IMR-90 (cell line): ENCODE data around the gene POGK. TPM values are rescaled to one million over a fixed set of nuclear protein-coding genes. Genes with fewer than 3 reads are reported as not detected.

ENCODE experiments used
- ATAC-seq: fragments of 200-7000 bp; cut with Tn5 transposase; 2 replicates; pipeline ENCODE4 v1.9.1; 2020; ENCODE audit warnings: low read depth, mild to moderate bottlenecking, moderate library complexity
- BruUV-seq: library from RNA; stranded (reverse); fragments of 400-500 nt; replicated peaks from 2 replicates; lab custom pipeline; 2021; lab: Mats Ljungman, UMichigan
- CTCF ChIA-PET: fragments of 300-600 bp; formaldehyde crosslinking; extraction: SDS; loops from one replicate; lab custom pipeline; 2021; ENCODE audit warnings: antibody characterized with exemption; lab: Yijun Ruan, JAX
- POLR2A ChIA-PET: fragments of 300-600 bp; sonication (Branson Sonifier 250); formaldehyde crosslinking; loops from one replicate; lab custom pipeline; 2022; ENCODE audit warnings: antibody characterized with exemption; ENCODE audit not compliant: unreplicated experiment; lab: Charles Lee
- DNase-seq: peaks from one replicate; pipeline ENCODE4 v3.0.0; 2013
- H2AFZ ChIP-seq: replicated peaks from 2 replicates; pipeline ENCODE3; 2013; ENCODE audit warnings: low read length, mild to moderate bottlenecking; ENCODE audit not compliant: poor library complexity
- H2AK5ac ChIP-seq: 2 replicates; pipeline ENCODE4 v1.6.1; 2013; ENCODE audit warnings: low read depth, low read length, inconsistent platforms
- H2AK9ac ChIP-seq: replicated peaks from 2 replicates; pipeline ENCODE3; 2013; ENCODE audit warnings: mild to moderate bottlenecking, low read depth, low read length, moderate library complexity; ENCODE audit not compliant: poor library complexity
- H2BK120ac ChIP-seq: 2 replicates; pipeline ENCODE4 v1.6.1; 2013; ENCODE audit warnings: low read depth, low read length, inconsistent platforms
- H2BK15ac ChIP-seq: 3 replicates; pipeline ENCODE4 v1.6.1; 2013; ENCODE audit warnings: low read depth, low read length, inconsistent platforms
- H2BK20ac ChIP-seq: 2 replicates; pipeline ENCODE4 v1.6.1; 2013; ENCODE audit warnings: low read depth, mild to moderate bottlenecking, inconsistent platforms, low read length, moderate library complexity
- H2BK5ac ChIP-seq: 2 replicates; pipeline ENCODE4 v1.6.1; 2013; ENCODE audit warnings: mild to moderate bottlenecking, low read depth, low read length, inconsistent platforms; ENCODE audit not compliant: poor library complexity, severe bottlenecking
- H3K14ac ChIP-seq: replicated peaks from 2 replicates; pipeline ENCODE4 v1.6.1; 2013; ENCODE audit warnings: low read depth, low read length, inconsistent platforms
- H3K18ac ChIP-seq: 2 replicates; pipeline ENCODE4 v1.6.1; 2013; ENCODE audit warnings: low read depth, low read length, control low read depth
- H3K23ac ChIP-seq: 2 replicates; pipeline ENCODE4 v1.6.1; 2013; ENCODE audit warnings: low read depth, low read length, inconsistent platforms
- H3K27ac ChIP-seq: 2 replicates; pipeline ENCODE4 v1.5.1; 2013; ENCODE audit warnings: mild to moderate bottlenecking, control low read depth, low read length; ENCODE audit not compliant: insufficient read depth
- H3K27me3 ChIP-seq: 2 replicates; pipeline ENCODE4 v1.6.1; 2013; ENCODE audit warnings: low read length; ENCODE audit not compliant: control insufficient read depth, insufficient read depth
- H3K36me3 ChIP-seq: 2 replicates; pipeline ENCODE4 v1.6.1; 2013; ENCODE audit warnings: low read length, mixed read lengths; ENCODE audit not compliant: control insufficient read depth, insufficient read depth
- H3K4ac ChIP-seq: 2 replicates; pipeline ENCODE4 v1.6.1; 2013; ENCODE audit warnings: low read depth, low read length, inconsistent platforms
- H3K4me1 ChIP-seq: 2 replicates; pipeline ENCODE4 v1.6.1; 2013; ENCODE audit warnings: low read length, mixed read lengths; ENCODE audit not compliant: control insufficient read depth, insufficient read depth
- H3K4me2 ChIP-seq: 2 replicates; pipeline ENCODE4 v1.6.1; 2013; ENCODE audit warnings: low read depth, mild to moderate bottlenecking, control low read depth, low read length, moderate library complexity
- H3K4me3 ChIP-seq: 2 replicates; pipeline ENCODE4 v1.5.1; 2013; ENCODE audit warnings: low read depth, mild to moderate bottlenecking, control low read depth, low read length, moderate library complexity; ENCODE audit not compliant: insufficient read depth
- H3K56ac ChIP-seq: 2 replicates; pipeline ENCODE4 v1.6.1; 2013; ENCODE audit warnings: low read length, inconsistent platforms; ENCODE audit not compliant: insufficient read depth; ENCODE audit errors: extremely low read depth
- H3K79me1 ChIP-seq, 2 experiments: 2 replicates each; pipeline ENCODE4 v1.6.1; 2013; ENCODE audit warnings: low read length in 2 of 2, inconsistent platforms in 1 of 2, low read depth in 1 of 2
- H3K9ac ChIP-seq: 2 replicates; pipeline ENCODE4 v1.6.1; 2013; ENCODE audit warnings: low read depth, low read length, control low read depth
- H3K9me1 ChIP-seq: 2 replicates; pipeline ENCODE4 v1.6.1; 2013; ENCODE audit warnings: low read length, inconsistent platforms; ENCODE audit not compliant: insufficient read depth
- H3K9me3 ChIP-seq: 2 replicates; pipeline ENCODE4 v1.6.1; 2013; ENCODE audit warnings: low read length; ENCODE audit not compliant: control insufficient read depth, insufficient read depth
- H4K20me1 ChIP-seq: 2 replicates; pipeline ENCODE4 v1.6.1; 2013; ENCODE audit warnings: low read length, inconsistent platforms; ENCODE audit not compliant: insufficient read depth
- H4K5ac ChIP-seq: 2 replicates; pipeline ENCODE4 v1.6.1; 2013; ENCODE audit warnings: mild to moderate bottlenecking, low read depth, low read length, control low read depth
- H4K8ac ChIP-seq, 2 experiments: 2 replicates each; pipeline ENCODE4 v1.6.1; 2013; ENCODE audit warnings: low read depth in 2 of 2, low read length in 2 of 2, control low read depth in 1 of 2, inconsistent platforms in 1 of 2
- H4K91ac ChIP-seq: 2 replicates; pipeline ENCODE4 v1.6.1; 2013; ENCODE audit warnings: low read depth, low read length, inconsistent platforms; ENCODE audit not compliant: insufficient read depth
- BHLHE40 ChIP-seq: fragments of 150-350 bp; IDR thresholded peaks from 2 replicates; pipeline ENCODE4 v1.6.1; 2016; ENCODE audit warnings: mild to moderate bottlenecking, low read depth, low read length
- CEBPB ChIP-seq: IDR thresholded peaks from 2 replicates; pipeline ENCODE4 v1.6.1; 2012; ENCODE audit warnings: low read depth, low read length, improper control_type of control experiment
- CHD1 ChIP-seq: IDR thresholded peaks from 2 replicates; pipeline ENCODE4 v1.6.1; 2012; ENCODE audit warnings: low read depth, low read length, improper control_type of control experiment
- FOS ChIP-seq: fragments of 150-350 bp; IDR thresholded peaks from 2 replicates; pipeline ENCODE4 v1.6.1; 2016; ENCODE audit warnings: low read depth, low read length
- MAFK ChIP-seq: IDR thresholded peaks from 2 replicates; pipeline ENCODE4 v1.6.1; 2012; ENCODE audit warnings: low read depth, low read length, improper control_type of control experiment
- MAZ ChIP-seq: IDR thresholded peaks from 2 replicates; pipeline ENCODE4 v1.6.1; 2012; ENCODE audit warnings: low read depth, mild to moderate bottlenecking, low read length, improper control_type of control experiment, moderate library complexity, borderline replicate concordance
- MXI1 ChIP-seq: IDR thresholded peaks from 2 replicates; pipeline ENCODE4 v1.6.1; 2012; ENCODE audit warnings: low read depth, mild to moderate bottlenecking, low read length, moderate library complexity, borderline replicate concordance
- NFE2L2 ChIP-seq: fragments of 150-350 bp; IDR thresholded peaks from 2 replicates; pipeline ENCODE4 v1.6.1; 2016; ENCODE audit warnings: low read depth, mild to moderate bottlenecking, low read length
- POLR2A ChIP-seq: IDR thresholded peaks from 2 replicates; pipeline ENCODE4 v1.6.1; 2012; ENCODE audit warnings: mild to moderate bottlenecking, low read depth, low read length
- RAD21 ChIP-seq: IDR thresholded peaks from 2 replicates; pipeline ENCODE4 v1.6.1; 2012; ENCODE audit warnings: low read length, improper control_type of control experiment
- RCOR1 ChIP-seq: IDR thresholded peaks from 2 replicates; pipeline ENCODE4 v1.6.1; 2012; ENCODE audit warnings: mild to moderate bottlenecking, low read length, improper control_type of control experiment; ENCODE audit not compliant: insufficient replicate concordance
- RFX5 ChIP-seq: IDR thresholded peaks from 2 replicates; pipeline ENCODE4 v1.8.0; 2012; ENCODE audit warnings: low read depth, mild to moderate bottlenecking, low read length, moderate library complexity
- SMC3 ChIP-seq: fragments of 150-350 bp; IDR thresholded peaks from 2 replicates; pipeline ENCODE4 v1.6.1; 2016; ENCODE audit warnings: low read depth, mild to moderate bottlenecking, antibody characterized with exemption, low read length, moderate library complexity
- dilution Hi-C: fragments of 300-500 bp; cut with HindIII; formaldehyde crosslinking; loops from one replicate; pipeline ENCODE4 v1.14.3; 2018; ENCODE audit warnings: low sequenced_read_pairs; ENCODE audit not compliant: unreplicated experiment
- in situ Hi-C: fragments of 300-500 bp; cut with MboI; formaldehyde crosslinking; loops from 3 replicates; pipeline ENCODE4 v1.14.3; 2019; ENCODE audit warnings: low sequenced_read_pairs, inconsistent platforms, mixed read lengths
- intact Hi-C: fragments of 100-400 bp; cut with micrococcal nuclease; formaldehyde crosslinking; loops from 2 replicates; pipeline ENCODE4 v1.10.0; 2022
- polyA plus RNA-seq, 3 experiments: library from polyadenylated mRNA; depleted of rRNA; stranded (reverse); fragments of >200 nt; gene quantifications; 2 replicates each; pipeline ENCODE4 v1.2.3, GENCODE V29; 2012; ENCODE audit warnings: low replicate concordance in 1 of 3
- total RNA-seq: library from RNA; depleted of rRNA; stranded (reverse); fragments of >200 nt; gene quantifications from 2 replicates; pipeline ENCODE4 v1.2.3, GENCODE V29; 2012
- TF ChIP-seq, protein P1 (sequence below): fragments of 150-350 bp; IDR thresholded peaks from 2 replicates; pipeline ENCODE4 v1.6.1; 2016; ENCODE audit warnings: low read depth, mild to moderate bottlenecking, low read length, moderate library complexity, borderline replicate concordance
- TF ChIP-seq, protein P2 (sequence below): conservative IDR thresholded peaks from 2 replicates; pipeline ENCODE4 v1.5.1; 2012; ENCODE audit warnings: mild to moderate bottlenecking, low read depth, low read length, improper control_type of control experiment
- TF ChIP-seq, protein P3 (sequence below): fragments of 150-350 bp; IDR thresholded peaks from 2 replicates; pipeline ENCODE4 v1.6.1; 2017; ENCODE audit warnings: mild to moderate bottlenecking, antibody characterized with exemption, low read length, low read depth

POGK gene
- total and polyA plus RNA-seq, 2 of the 4 experiments (the other 2 are of a cell fraction): 11.3 to 25.6 TPM

DNA sequence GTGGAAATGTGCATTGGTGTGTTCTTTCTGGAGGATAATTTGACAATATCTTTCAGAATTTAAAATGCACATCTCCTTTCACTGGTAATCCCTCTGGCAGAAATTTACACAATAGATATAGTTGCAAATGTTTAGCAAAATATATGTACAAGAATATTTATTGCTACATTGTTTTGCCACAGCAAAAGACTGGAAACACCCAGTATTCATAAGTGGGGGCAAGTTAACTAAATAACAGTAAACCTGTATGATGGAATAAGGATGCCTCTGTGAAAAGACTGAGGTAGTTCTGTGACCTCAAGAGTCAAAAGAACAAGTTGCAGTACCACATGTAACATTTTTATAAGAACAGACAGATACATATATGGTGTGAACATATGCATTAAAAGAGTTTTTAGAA, 50.5 kb downstream of the POGK start:
- Histone ChIP-seq H3K27ac (no peak overlapping the region), H3K18ac (no peak overlapping the region), H3K36me3 (no peaks in the 10 kb centered on the region), H3K79me1 (no peaks in the 10 kb centered on the region), H2AK9ac (no peak overlapping the region), H3K9me3 (no peaks in the 10 kb centered on the region), H4K8ac (no peak overlapping the region), H4K5ac (no peak overlapping the region), H3K4ac (no peak overlapping the region), H2BK120ac (no peak overlapping the region), H2BK15ac (no peak overlapping the region), H3K56ac (no peak overlapping the region), H2BK5ac (no peak overlapping the region), H3K4me1 (no peaks in the 10 kb centered on the region), H3K9ac (no peak overlapping the region), H4K91ac (no peak overlapping the region), H3K4me3 (no peak overlapping the region), H2AK5ac (no peak overlapping the region), H3K27me3 (peaks cover 14% of the 10 kb centered on the region), H3K9me1 (no peaks in the 10 kb centered on the region; the same call in 1 of the 2 replicates), H3K14ac (no peak overlapping the region), H3K4me2 (no peak overlapping the region), H4K20me1 (no peaks in the 10 kb centered on the region), H3K23ac (no peak overlapping the region), H2BK20ac (no peak overlapping the region), H2AFZ (no peak overlapping the region)
- ATAC-seq (no peak), DNase-seq (no peak)
- in situ Hi-C loops: no loop called here
- no TSS peak for BruUV-seq
- TF ChIP-seq FOS: no peak
- no peak for TF ChIP-seq BHLHE40
- no peak for TF ChIP-seq MXI1
- no peak for TF ChIP-seq CHD1
- TF ChIP-seq SMC3: no peak
- TF ChIP-seq RFX5: no peak
- TF ChIP-seq, protein P1, sequence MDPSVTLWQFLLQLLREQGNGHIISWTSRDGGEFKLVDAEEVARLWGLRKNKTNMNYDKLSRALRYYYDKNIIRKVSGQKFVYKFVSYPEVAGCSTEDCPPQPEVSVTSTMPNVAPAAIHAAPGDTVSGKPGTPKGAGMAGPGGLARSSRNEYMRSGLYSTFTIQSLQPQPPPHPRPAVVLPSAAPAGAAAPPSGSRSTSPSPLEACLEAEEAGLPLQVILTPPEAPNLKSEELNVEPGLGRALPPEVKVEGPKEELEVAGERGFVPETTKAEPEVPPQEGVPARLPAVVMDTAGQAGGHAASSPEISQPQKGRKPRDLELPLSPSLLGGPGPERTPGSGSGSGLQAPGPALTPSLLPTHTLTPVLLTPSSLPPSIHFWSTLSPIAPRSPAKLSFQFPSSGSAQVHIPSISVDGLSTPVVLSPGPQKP: no peak
- TF ChIP-seq, protein P2, sequence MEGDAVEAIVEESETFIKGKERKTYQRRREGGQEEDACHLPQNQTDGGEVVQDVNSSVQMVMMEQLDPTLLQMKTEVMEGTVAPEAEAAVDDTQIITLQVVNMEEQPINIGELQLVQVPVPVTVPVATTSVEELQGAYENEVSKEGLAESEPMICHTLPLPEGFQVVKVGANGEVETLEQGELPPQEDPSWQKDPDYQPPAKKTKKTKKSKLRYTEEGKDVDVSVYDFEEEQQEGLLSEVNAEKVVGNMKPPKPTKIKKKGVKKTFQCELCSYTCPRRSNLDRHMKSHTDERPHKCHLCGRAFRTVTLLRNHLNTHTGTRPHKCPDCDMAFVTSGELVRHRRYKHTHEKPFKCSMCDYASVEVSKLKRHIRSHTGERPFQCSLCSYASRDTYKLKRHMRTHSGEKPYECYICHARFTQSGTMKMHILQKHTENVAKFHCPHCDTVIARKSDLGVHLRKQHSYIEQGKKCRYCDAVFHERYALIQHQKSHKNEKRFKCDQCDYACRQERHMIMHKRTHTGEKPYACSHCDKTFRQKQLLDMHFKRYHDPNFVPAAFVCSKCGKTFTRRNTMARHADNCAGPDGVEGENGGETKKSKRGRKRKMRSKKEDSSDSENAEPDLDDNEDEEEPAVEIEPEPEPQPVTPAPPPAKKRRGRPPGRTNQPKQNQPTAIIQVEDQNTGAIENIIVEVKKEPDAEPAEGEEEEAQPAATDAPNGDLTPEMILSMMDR: no peak
- TF ChIP-seq NFE2L2: no peak
- TF ChIP-seq MAZ: no peak
- TF ChIP-seq RAD21: no peak
- no peak for TF ChIP-seq MAFK
- no peak for TF ChIP-seq POLR2A
- no peak for TF ChIP-seq CEBPB
- TF ChIP-seq, protein P3, sequence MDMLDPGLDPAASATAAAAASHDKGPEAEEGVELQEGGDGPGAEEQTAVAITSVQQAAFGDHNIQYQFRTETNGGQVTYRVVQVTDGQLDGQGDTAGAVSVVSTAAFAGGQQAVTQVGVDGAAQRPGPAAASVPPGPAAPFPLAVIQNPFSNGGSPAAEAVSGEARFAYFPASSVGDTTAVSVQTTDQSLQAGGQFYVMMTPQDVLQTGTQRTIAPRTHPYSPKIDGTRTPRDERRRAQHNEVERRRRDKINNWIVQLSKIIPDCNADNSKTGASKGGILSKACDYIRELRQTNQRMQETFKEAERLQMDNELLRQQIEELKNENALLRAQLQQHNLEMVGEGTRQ: no peak
- no peak for TF ChIP-seq RCOR1
- intact Hi-C loops: no loop called here
- dilution Hi-C loops: no loop called here
- ChIA-PET CTCF (no interaction called here), POLR2A (no interaction called here)
